Osteocyte (in vitro differentiated cells): ENCODE data around the gene RFC3. TPM values are rescaled to one million over a fixed set of nuclear protein-coding genes. Genes with fewer than 3 reads are reported as not detected.
"Not testable (repeated sequence)": the region's sequence is repeated elsewhere in the genome, so short reads cannot be mapped to it uniquely, and the experiment has no call there.

ENCODE experiments used
- DNase-seq: peaks from one replicate; pipeline ENCODE4 v3.0.0; 2021; ENCODE audit warnings: mixed read lengths; ENCODE audit not compliant: unreplicated experiment; ENCODE audit errors: extremely low spot score
- H3K27ac Mint-ChIP-seq: one replicate; pipeline ENCODE4 v1.8.0; 2021; ENCODE audit warnings: mild to moderate bottlenecking, mixed read lengths; ENCODE audit not compliant: unreplicated experiment
- H3K27me3 Mint-ChIP-seq: one replicate; pipeline ENCODE4 v1.8.0; 2021; ENCODE audit warnings: mixed read lengths; ENCODE audit not compliant: unreplicated experiment
- H3K36me3 Mint-ChIP-seq: one replicate; pipeline ENCODE4 v1.8.0; 2021; ENCODE audit warnings: mixed read lengths; ENCODE audit not compliant: unreplicated experiment
- H3K4me1 Mint-ChIP-seq: one replicate; pipeline ENCODE4 v1.8.0; 2021; ENCODE audit warnings: mixed read lengths; ENCODE audit not compliant: unreplicated experiment
- H3K4me3 Mint-ChIP-seq: one replicate; pipeline ENCODE4 v1.8.0; 2021; ENCODE audit warnings: mild to moderate bottlenecking, moderate library complexity, mixed read lengths; ENCODE audit not compliant: unreplicated experiment
- H3K9me3 Mint-ChIP-seq: one replicate; pipeline ENCODE4 v1.8.0; 2021; ENCODE audit warnings: mixed read lengths; ENCODE audit not compliant: unreplicated experiment
- CTCF ChIP-seq: fragments of 200-600 bp; sonication (generic); IDR thresholded peaks from 2 replicates; pipeline ENCODE4 v1.5.0; 2021; ENCODE audit warnings: antibody characterized with exemption, mild to moderate bottlenecking, moderate library complexity
- total RNA-seq: library from RNA; stranded (reverse); gene quantifications from 2 replicates; pipeline ENCODE4 v1.2.1, GENCODE V29; 2021

Gene RFC3
- total RNA-seq, 1 donor from 2014 or later, result 7.1 TPM

GRCh38 chr13:33806470-33807248, 11.3 kb upstream of the RFC3 start:
- Mint-ChIP-seq H3K27me3 (peaks cover 52% of the 10 kb centered on the region), H3K27ac (no peak overlapping the region), H3K4me1 (no peaks in the 10 kb centered on the region), H3K36me3 (no peaks in the 10 kb centered on the region), H3K9me3 (no peaks in the 10 kb centered on the region), H3K4me3 (no peak overlapping the region)
- no peak for DNase-seq
- TF ChIP-seq CTCF, result no peak

- H3K9me3 Mint-ChIP-seq, H3K4me1 Mint-ChIP-seq, H3K27ac Mint-ChIP-seq, DNase-seq, H3K4me3 Mint-ChIP-seq, H3K36me3 Mint-ChIP-seq: not testable (repeated sequence)
- peaks cover 15% of the 10 kb centered on the region for H3K27me3 Mint-ChIP-seq
Observed at GRCh38 chr13:33812829-33813228, 5.1 kb upstream of the RFC3 start.

GRCh38 chr13:33815011-33815550, 2.9 kb upstream of the RFC3 start:
- no peaks in the 10 kb centered on the region for H3K36me3 Mint-ChIP-seq

GRCh38 chr13:33816912-33817311, 1.0 kb upstream of the RFC3 start:
- no peaks in the 10 kb centered on the region for H3K9me3 Mint-ChIP-seq
- no peak for DNase-seq
- H3K27ac Mint-ChIP-seq, result no peak overlapping the region
- TF ChIP-seq CTCF, result no peak
- no peaks in the 10 kb centered on the region for H3K36me3 Mint-ChIP-seq
- peak overlapping the region; percentile 16 for H3K4me3 Mint-ChIP-seq
- no peaks in the 10 kb centered on the region for H3K27me3 Mint-ChIP-seq
- H3K4me1 Mint-ChIP-seq, result peaks cover 17% of the 10 kb centered on the region

More at GRCh38 chr13:33815011-33815550, 2.9 kb upstream of the RFC3 start:
- no peaks in the 10 kb centered on the region for H3K9me3 Mint-ChIP-seq
- H3K27me3 Mint-ChIP-seq, result no peaks in the 10 kb centered on the region
- H3K4me1 Mint-ChIP-seq, result peaks cover 17% of the 10 kb centered on the region
- no peak for DNase-seq
- no peak for TF ChIP-seq CTCF
- H3K4me3 Mint-ChIP-seq, result no peak overlapping the region
- no peak overlapping the region for H3K27ac Mint-ChIP-seq

GRCh38 chr13:33817513-33817900, 442 bp upstream of the RFC3 start:
- no peak for DNase-seq
- H3K27me3 Mint-ChIP-seq, result no peaks in the 10 kb centered on the region
- no peak for TF ChIP-seq CTCF

More at GRCh38 chr13:33817513-33817900, 442 bp upstream of the RFC3 start:
- Mint-ChIP-seq H3K36me3 (no peaks in the 10 kb centered on the region), H3K4me3 (peak overlapping the region; percentile 90), H3K4me1 (peaks cover 17% of the 10 kb centered on the region), H3K27ac (peak overlapping the region; percentile 96), H3K9me3 (no peaks in the 10 kb centered on the region)
